HG03342 (cell line): ENCODE results near the gene GNLY.
A peak's percentile ranks its signal among the peaks of the same experiment; 100 is the strongest.
"Not testable (repeated sequence)": the region's sequence is repeated elsewhere in the genome, so short reads cannot be mapped to it uniquely, and the experiment has no call there.

ENCODE experiments used
- ATAC-seq: cut with Tn5 transposase; IDR thresholded peaks from one replicate; pipeline ENCODE4 v1.9.1; 2021; ENCODE audit warnings: mild to moderate bottlenecking, moderate library complexity; ENCODE audit not compliant: unreplicated experiment

Gene GNLY

GRCh38 chr2:85663594-85664565 is 30.3 kb upstream of the GNLY start:
- ATAC-seq, result no peak

DNA sequence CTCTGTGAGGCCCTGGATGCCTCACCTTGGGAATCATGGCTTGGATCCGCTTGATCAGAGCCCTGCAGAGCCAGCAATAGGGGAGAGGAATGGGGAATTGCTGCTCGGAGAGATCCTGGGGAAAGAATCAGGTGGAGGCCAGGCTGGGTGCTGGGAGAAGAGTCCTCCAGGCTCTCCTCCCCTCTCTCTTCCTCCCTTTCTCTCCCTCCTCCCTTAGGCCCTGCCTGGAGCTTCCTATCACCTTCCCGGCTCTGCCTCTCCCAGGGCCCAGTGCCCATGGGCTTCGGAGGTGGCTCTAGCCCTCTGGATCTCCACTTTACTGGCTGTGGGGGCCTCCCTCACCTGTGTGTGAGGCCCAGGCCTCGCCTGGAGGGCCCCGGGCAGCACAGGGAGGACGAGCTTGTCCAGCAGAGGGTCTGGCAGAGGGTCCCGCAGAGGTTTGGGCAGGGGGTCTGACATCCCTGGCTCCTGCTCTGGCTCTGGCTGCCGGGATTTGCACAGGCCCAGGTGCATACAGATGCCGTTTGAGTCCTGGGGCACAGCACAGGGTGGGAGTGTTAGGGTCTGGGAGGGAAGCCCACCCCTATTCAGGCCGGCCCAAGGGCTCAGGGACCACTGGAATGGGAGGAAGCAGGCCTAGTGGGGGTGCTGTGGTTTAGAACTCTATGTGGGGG is 28.8 kb upstream of the GNLY start:
- ATAC-seq, result no peak

- ATAC-seq, result no peak
Observed at GRCh38 chr2:85666016-85666415, 28.1 kb upstream of the GNLY start.

DNA sequence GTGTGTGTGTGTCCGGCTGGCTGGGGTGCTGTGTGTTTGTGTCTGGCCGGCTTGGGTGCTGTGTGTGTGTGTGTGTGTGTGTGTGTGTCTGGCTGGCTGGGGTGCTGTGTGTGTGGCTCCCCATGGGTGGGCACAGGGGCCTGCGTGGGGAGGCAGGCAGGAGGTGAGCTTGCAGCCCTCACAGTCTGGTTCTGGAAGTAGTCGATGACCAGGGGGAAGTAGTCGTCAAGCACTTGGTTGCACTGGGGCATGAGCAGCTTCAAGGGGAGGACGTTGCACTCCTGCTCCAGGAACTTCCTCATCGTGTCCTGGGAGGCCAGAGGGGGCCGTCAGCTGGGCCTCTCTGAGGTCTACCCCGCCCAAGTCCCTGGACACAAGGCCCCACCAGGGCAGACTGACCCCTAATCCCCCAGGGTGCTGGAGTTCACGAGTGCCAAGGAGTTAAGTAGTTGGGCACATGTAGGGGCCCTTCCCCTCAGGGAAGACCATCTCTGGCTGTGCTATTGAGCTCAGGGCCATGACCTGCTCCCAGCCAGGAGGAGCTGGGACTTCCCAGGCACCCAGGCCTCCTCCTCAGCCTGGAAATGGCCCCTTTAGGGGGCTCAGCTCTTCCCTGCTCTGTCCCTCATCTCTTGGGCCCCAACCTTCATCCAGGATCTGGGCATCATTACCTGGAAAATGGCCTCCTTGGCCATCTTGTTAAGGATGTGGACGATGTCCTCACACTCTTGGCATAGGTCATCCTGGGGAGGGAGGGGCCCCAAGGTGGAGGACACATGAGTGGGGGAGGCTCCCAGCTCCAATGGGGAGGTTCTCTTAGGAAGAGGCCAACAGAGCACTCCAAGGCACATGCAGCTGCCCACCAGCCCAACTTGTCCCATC is 27.5 kb upstream of the GNLY start:
- ATAC-seq, result no peak

DNA sequence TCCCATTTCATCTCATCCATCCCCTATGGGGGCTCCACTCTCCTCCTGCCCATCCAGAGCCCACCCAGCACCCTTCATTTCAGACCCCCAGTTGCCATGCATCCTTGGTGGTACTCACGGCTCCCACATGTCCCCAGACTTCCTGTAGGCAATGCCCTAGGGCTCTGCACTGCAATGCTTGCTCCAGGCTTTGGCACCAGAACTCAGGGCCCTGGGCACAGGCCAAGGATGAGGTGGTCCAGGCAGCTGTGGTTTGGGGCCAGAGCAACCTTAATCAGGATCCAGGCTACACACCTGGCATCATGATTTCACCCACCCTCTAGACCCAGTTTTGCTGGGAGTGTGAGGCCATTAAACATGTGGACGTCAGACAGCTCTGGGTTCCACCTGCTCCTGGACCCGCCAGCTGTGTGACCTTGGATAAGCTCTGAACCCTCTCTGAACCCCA is 26.6 kb upstream of the GNLY start:
- no peak for ATAC-seq

- no peak for ATAC-seq
Observed at GRCh38 chr2:85668009-85668856, 25.9 kb upstream of the GNLY start, which contains the start of gene SFTPB. SFTPB (minus strand) TSS chr2:85668199; CDS start chr2:85668183, 16 bp downstream.

- no peak for ATAC-seq
Observed at GRCh38 chr2:85668857-85669142, 25.4 kb upstream of the GNLY start.

GRCh38 chr2:85669549-85669948 is 24.6 kb upstream of the GNLY start:
- peak; percentile 88 for ATAC-seq

- not testable (repeated sequence) for ATAC-seq
Observed at GRCh38 chr2:85670416-85670815, 23.7 kb upstream of the GNLY start.

GRCh38 chr2:85672456-85672855 is 21.7 kb upstream of the GNLY start:
- ATAC-seq, result no peak

DNA sequence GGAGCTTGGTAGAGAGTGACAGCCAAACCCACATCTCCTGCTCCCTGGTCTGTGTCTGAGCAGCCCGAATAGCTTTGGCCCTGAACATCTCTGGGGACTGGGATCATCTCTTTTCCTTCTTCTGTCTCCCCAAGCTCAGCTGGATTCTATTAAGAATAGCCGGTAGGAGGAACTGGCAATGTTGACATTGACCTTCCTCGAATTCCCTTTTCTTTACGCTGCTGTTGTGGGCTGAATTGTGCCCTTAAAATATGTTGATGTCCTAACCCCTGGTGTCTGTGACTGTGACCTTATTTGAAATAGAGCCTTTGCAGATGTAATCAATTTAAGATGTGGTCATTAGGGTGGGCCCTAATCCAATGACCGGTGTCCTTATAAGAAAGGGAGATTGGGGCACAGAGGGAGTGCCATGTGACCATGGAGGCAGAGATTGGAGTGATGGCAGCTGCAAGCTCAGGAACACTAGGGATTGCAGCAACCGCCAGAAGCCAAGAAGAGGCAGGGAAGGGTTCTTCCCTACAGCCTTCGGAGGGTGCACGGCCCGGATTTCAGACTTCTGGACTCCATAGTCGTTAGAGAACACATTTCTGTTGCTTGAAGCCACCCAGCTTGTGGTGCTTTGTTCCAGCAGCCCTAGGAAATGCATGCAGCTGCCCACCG is 20.3 kb upstream of the GNLY start:
- no peak for ATAC-seq

DNA sequence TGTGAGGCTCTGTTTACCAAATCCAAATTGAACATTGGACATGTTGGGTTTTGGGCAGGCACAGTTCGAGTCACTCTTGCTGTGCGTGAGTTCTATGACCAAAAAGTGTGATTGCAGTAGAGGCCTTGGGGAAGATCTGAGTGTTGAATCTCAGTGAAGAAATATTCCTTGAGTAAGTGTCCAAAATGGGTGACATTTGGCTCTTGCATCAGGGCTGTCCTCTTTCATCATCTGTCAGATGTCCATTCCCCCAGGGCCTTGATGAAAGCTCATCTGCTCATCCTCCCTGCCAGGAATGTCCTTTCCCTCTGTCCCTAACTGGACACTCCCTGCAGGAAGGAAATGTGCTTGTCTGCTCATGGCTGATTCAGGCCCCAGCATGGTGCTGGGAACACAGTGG is 19.7 kb upstream of the GNLY start:
- no peak for ATAC-seq

GRCh38 chr2:85675427-85675826 is 18.7 kb upstream of the GNLY start:
- ATAC-seq, result no peak

DNA sequence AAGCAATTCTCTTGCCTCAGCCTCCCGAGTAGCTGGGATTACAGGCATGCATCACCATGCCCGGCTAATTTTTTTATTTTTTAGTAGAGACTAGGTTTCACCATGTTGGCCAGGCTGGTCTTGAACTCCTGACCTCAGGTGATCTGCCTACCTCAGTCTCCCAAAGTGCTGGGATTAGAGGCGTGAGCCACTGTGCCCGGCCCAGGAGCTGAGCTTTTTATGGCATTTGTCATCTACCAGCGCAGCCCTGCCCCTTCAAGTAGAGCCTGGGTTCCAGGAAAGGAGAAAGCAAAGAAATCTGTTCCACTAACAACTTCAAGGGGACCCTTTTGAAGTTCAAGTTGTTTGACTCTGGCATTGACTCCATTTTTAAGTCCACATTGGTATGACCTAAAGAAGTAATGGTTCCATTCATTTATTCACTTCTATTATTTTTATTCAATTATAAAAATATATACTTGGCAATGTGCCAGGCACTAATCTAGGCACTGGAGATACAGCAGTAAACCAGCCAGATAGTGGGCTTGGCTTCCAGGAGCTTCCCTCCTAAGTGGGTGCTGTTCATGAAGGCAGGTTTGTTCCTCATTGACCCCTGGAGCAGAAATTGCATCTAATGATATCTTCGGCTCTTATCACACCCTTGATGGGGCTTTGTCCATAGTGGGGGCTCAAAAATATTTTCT is 18.2 kb upstream of the GNLY start:
- no peak for ATAC-seq

- ATAC-seq, result no peak
Observed at GRCh38 chr2:85678377-85678776, 15.8 kb upstream of the GNLY start.

DNA sequence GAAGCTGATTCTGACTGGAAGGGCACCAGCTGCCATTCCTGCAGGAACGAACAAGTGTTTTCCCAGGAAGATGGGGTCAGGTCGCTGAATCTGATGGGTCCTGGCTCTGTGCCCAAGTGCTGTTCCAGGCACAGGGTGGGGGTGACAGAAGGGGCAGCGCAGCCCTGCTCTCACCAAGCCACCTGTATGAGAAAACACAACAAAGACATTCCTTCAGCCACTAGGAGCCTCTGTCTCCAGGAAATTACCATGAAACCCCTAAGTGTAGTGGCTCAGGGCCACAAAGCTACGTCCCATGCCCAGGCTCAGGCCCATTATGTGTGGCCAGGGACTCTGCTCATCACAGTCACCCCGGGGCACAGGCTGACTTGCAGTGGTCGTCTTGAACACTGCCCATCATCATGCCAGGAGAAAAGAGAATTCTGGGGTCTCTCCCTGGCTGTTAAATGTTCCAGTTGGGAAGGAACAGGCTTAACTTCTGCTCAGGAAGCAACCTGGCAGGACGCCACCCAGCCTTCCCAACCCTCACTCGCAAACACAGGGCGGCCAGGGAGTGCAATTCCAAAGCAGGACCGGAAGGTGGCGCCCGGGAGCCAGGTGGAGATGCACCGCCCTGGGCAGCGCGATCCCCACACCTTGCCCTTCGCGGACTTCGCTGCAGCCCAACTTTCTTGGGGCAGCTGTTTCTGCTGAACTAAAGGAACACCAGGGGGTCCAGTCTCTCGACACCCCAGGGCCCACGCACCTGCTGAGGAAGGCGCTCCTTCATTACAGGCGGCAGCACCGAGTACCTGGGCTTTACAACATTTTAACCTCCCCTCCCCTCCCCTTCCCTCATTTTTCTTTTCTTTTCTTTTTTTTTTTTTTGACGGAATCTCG is 15.1 kb upstream of the GNLY start:
- peak; percentile 76 for ATAC-seq

- ATAC-seq, result no peak
Observed at GRCh38 chr2:85680707-85681371, 13.3 kb upstream of the GNLY start.

DNA sequence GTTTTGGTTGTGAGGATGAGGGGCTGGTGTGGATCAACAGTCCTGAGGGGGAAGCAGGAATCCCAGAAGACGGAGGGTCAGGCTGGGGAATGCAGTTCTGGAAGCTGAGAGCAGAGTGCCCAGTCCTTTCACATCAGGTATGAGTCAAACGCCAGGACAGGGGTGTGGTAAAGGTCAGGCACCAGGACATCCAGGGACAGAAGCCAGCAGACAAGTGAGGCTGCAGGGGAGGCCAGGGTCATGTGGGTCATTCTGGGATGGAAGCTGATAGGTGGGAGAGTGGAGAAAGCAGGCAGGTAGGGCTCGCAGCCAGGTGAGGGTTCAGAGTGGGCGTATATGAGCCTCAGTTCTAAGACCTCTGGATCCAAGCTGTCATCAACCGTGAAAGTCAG is 12.8 kb upstream of the GNLY start:
- no peak for ATAC-seq
